NT2/D1 (cell line): ENCODE results near the gene PSG2.
"Not testable (repeated sequence)": the region's sequence is repeated elsewhere in the genome, so short reads cannot be mapped to it uniquely, and the experiment has no call there.

Source experiments
- SUZ12 ChIP-seq: IDR thresholded peaks from 2 replicates; pipeline ENCODE4 v1.6.1; 2011; ENCODE audit not compliant: insufficient read length, insufficient read depth; ENCODE audit errors: extremely low read depth
- YY1 ChIP-seq: IDR thresholded peaks from 2 replicates; pipeline ENCODE4 v1.6.1; 2011; ENCODE audit not compliant: insufficient read length, insufficient read depth
- ZNF274 ChIP-seq: IDR thresholded peaks from 2 replicates; pipeline ENCODE4 v1.6.1; 2011; ENCODE audit warnings: mild to moderate bottlenecking, low read depth, low read length

- TF ChIP-seq ZNF274, YY1, SUZ12: not testable (repeated sequence)
Measured at GRCh38 chr19:43031645-43032044, 50.9 kb downstream of the PSG2 start.
